Measurements from ENCODE around the gene CCSER1.

GRCh38 chr4:90648311-90648710 is 521.1 kb downstream of the CCSER1 start:
- TF ChIP-seq CTCF (conservative IDR thresholded peaks at IDR 0.05) = no peak
- TF ChIP-seq EZH2 (IDR thresholded peaks at IDR 0.05; ENCODE audit: low read depth) = no peak

Measured in PC-9 (cell line).